Measurements from ENCODE around the gene PAWR. TPM values are rescaled to one million over a fixed set of nuclear protein-coding genes. Genes with fewer than 3 reads are reported as not detected.

Gene PAWR
- total RNA-seq, 4 donors from 2014 or later: 86.7 to 174 (median 95.8) TPM

- no peak for DNase-seq
- H3K36me3 ChIP-seq: peaks cover 0 to 3% (median 0%) of the 10 kb centered on the region in 3 donors
- no peak overlapping the region for H3K4me3 ChIP-seq
- no peaks in the 10 kb centered on the region for H3K4me1 ChIP-seq
- H3K27me3 ChIP-seq: no peaks in the 10 kb centered on the region
- H3K27ac ChIP-seq: no peak overlapping the region
- no peak for TF ChIP-seq POLR2A (IDR thresholded peaks at IDR 0.05)
- no peak for TF ChIP-seq CTCF (IDR thresholded peaks at IDR 0.05)
- no peaks in the 10 kb centered on the region for H3K9me3 ChIP-seq
Measured at GRCh38 chr12:79590751-79591150, 100.0 kb downstream of the PAWR start.

GRCh38 chr12:79587368-79587767, 103.4 kb downstream of the PAWR start:
- TF ChIP-seq CTCF (IDR thresholded peaks at IDR 0.05) (no peak), POLR2A (IDR thresholded peaks at IDR 0.05) (no peak)
- Histone ChIP-seq H3K4me3 (no peak overlapping the region), H3K9me3 (no peaks in the 10 kb centered on the region), H3K27ac (no peak overlapping the region), H3K36me3 (peaks cover 0 to under 1% (median 0%) of the 10 kb centered on the region in 3 donors), H3K27me3 (no peaks in the 10 kb centered on the region), H3K4me1 (no peaks in the 10 kb centered on the region)
- DNase-seq: no peak

- H3K4me1 ChIP-seq: no peaks in the 10 kb centered on the region
- no peaks in the 10 kb centered on the region for H3K9me3 ChIP-seq
- H3K27me3 ChIP-seq: no peaks in the 10 kb centered on the region
- H3K4me3 ChIP-seq: no peak overlapping the region
- H3K27ac ChIP-seq: no peak overlapping the region
- no peaks in the 10 kb centered on the region for H3K36me3 ChIP-seq
- DNase-seq: no peak
- TF ChIP-seq POLR2A (IDR thresholded peaks at IDR 0.05): no peak
- TF ChIP-seq CTCF (IDR thresholded peaks at IDR 0.05): no peak
Measured at GRCh38 chr12:79585147-79585546, 105.6 kb downstream of the PAWR start.

GRCh38 chr12:79573820-79574219, 116.9 kb downstream of the PAWR start:
- DNase-seq: no peak

GRCh38 chr12:79569679-79570078, 121.1 kb downstream of the PAWR start:
- no peak overlapping the region for H3K27ac ChIP-seq
- peaks cover 0 to 9% (median 0%) of the 10 kb centered on the region in 4 donors for H3K9me3 ChIP-seq
- peaks cover 0 to 9% (median 0%) of the 10 kb centered on the region in 4 donors for H3K4me1 ChIP-seq
- H3K4me3 ChIP-seq: no peak overlapping the region
- TF ChIP-seq POLR2A (IDR thresholded peaks at IDR 0.05) (no peak), CTCF (IDR thresholded peaks at IDR 0.05) (no peak)
- peaks cover 0 to 25% (median 0%) of the 10 kb centered on the region in 3 donors for H3K36me3 ChIP-seq
- no peak for DNase-seq
- no peaks in the 10 kb centered on the region for H3K27me3 ChIP-seq

More at GRCh38 chr12:79573820-79574219, 116.9 kb downstream of the PAWR start:
- Histone ChIP-seq H3K4me1 (no peaks in the 10 kb centered on the region), H3K27ac (no peak overlapping the region), H3K4me3 (no peak overlapping the region), H3K9me3 (peaks cover 0 to 9% (median 0%) of the 10 kb centered on the region in 4 donors), H3K36me3 (peaks cover 0 to 22% (median 0%) of the 10 kb centered on the region in 3 donors), H3K27me3 (no peaks in the 10 kb centered on the region)
- no peak for TF ChIP-seq POLR2A (IDR thresholded peaks at IDR 0.05)

- TF ChIP-seq POLR2A (IDR thresholded peaks at IDR 0.05): no peak
- no peak for TF ChIP-seq CTCF (IDR thresholded peaks at IDR 0.05)
- H3K9me3 ChIP-seq: no peaks in the 10 kb centered on the region
- H3K27ac ChIP-seq: peak overlapping the region in 1 of 4 donors; percentile 12
Measured at GRCh38 chr12:79567175-79567563, 123.6 kb downstream of the PAWR start.

More at GRCh38 chr12:79567175-79567563, 123.6 kb downstream of the PAWR start:
- DNase-seq: no peak
- no peak overlapping the region for H3K4me3 ChIP-seq
- peaks cover 0 to 9% (median 0%) of the 10 kb centered on the region in 4 donors for H3K4me1 ChIP-seq
- no peaks in the 10 kb centered on the region for H3K27me3 ChIP-seq
- peaks cover 0 to 13% (median 0%) of the 10 kb centered on the region in 3 donors for H3K36me3 ChIP-seq

All from Peyer's patch (tissue), 4 donors.